H9 (cell line): ENCODE results near the gene GGA1. TPM values are rescaled to one million over a fixed set of nuclear protein-coding genes. Genes with fewer than 3 reads are reported as not detected.

Experiments used
- DNase-seq: peaks from one replicate; pipeline ENCODE4 v3.0.0-alpha.2; 2017
- H2AFZ ChIP-seq: one replicate; pipeline ENCODE4 v1.6.1; 2013; ENCODE audit warnings: mild to moderate bottlenecking, low read length, control low read depth, moderate library complexity
- H2AK5ac ChIP-seq: 2 replicates; pipeline ENCODE4 v1.6.1; 2013; ENCODE audit warnings: low read length, control low read depth, mixed read lengths; ENCODE audit not compliant: insufficient read length
- H2BK120ac ChIP-seq: one replicate; pipeline ENCODE4 v1.6.1; 2013; ENCODE audit warnings: low read depth, mild to moderate bottlenecking, low read length, control low read depth, inconsistent platforms; ENCODE audit not compliant: poor library complexity, severe bottlenecking
- H2BK12ac ChIP-seq: 2 replicates; pipeline ENCODE4 v1.6.1; 2013; ENCODE audit warnings: low read length, control low read depth, mixed read lengths, low read depth; ENCODE audit not compliant: insufficient read length
- H2BK15ac ChIP-seq: 2 replicates; pipeline ENCODE4 v1.6.1; 2013; ENCODE audit warnings: low read depth, low read length, control low read depth
- H2BK20ac ChIP-seq: one replicate; pipeline ENCODE4 v1.6.1; 2013; ENCODE audit warnings: low read depth, mild to moderate bottlenecking, low read length, control low read depth, inconsistent platforms; ENCODE audit not compliant: poor library complexity, severe bottlenecking
- H2BK5ac ChIP-seq: 2 replicates; pipeline ENCODE4 v1.6.1; 2013; ENCODE audit warnings: low read length, control low read depth, mixed read lengths; ENCODE audit not compliant: insufficient read length
- H3K14ac ChIP-seq: 2 replicates; pipeline ENCODE4 v1.6.1; 2013; ENCODE audit warnings: low read length, control low read depth; ENCODE audit not compliant: insufficient read depth
- H3K18ac ChIP-seq: 2 replicates; pipeline ENCODE4 v1.6.1; 2013; ENCODE audit warnings: low read depth, mild to moderate bottlenecking, mixed read lengths, low read length, control low read depth; ENCODE audit not compliant: insufficient read length
- H3K23ac ChIP-seq: 2 replicates; pipeline ENCODE4 v1.6.1; 2013; ENCODE audit warnings: low read length, control low read depth, mixed read lengths, low read depth; ENCODE audit not compliant: insufficient read length
- H3K23me2 ChIP-seq: 2 replicates; pipeline ENCODE4 v1.6.1; 2013; ENCODE audit warnings: low read depth, mild to moderate bottlenecking, mixed read lengths, low read length, control low read depth; ENCODE audit not compliant: insufficient read length, poor library complexity, severe bottlenecking
- H3K27ac ChIP-seq: 2 replicates; pipeline ENCODE4 v1.5.1; 2013; ENCODE audit warnings: low read length, control low read depth, mixed read lengths, low read depth; ENCODE audit not compliant: insufficient read length
- H3K27me3 ChIP-seq: 2 replicates; pipeline ENCODE4 v1.6.1; 2013; ENCODE audit warnings: low read length, control low read depth, inconsistent platforms; ENCODE audit not compliant: insufficient read depth
- H3K4ac ChIP-seq: 2 replicates; pipeline ENCODE4 v1.6.1; 2013; ENCODE audit warnings: low read depth, mild to moderate bottlenecking, control low read depth, inconsistent platforms, low read length, moderate library complexity
- H3K4me1 ChIP-seq: 2 replicates; pipeline ENCODE4 v1.6.1; 2013; ENCODE audit warnings: low read length, control low read depth, inconsistent platforms; ENCODE audit not compliant: insufficient read depth
- H3K4me2 ChIP-seq: 2 replicates; pipeline ENCODE4 v1.6.1; 2013; ENCODE audit warnings: low read length, control low read depth, mixed read lengths; ENCODE audit not compliant: insufficient read length, insufficient read depth
- H3K56ac ChIP-seq: 2 replicates; pipeline ENCODE4 v1.6.1; 2013; ENCODE audit warnings: low read depth, mild to moderate bottlenecking, mixed read lengths, low read length, control low read depth; ENCODE audit not compliant: insufficient read length
- H3K79me1 ChIP-seq: 2 replicates; pipeline ENCODE4 v1.6.1; 2013; ENCODE audit warnings: low read depth, mild to moderate bottlenecking, moderate library complexity, low read length, control low read depth, inconsistent platforms; ENCODE audit not compliant: insufficient read depth, poor library complexity, severe bottlenecking
- H3K79me2 ChIP-seq: 2 replicates; pipeline ENCODE4 v1.6.1; 2013; ENCODE audit warnings: low read length, control low read depth, inconsistent platforms; ENCODE audit not compliant: insufficient read depth
- H3K9ac ChIP-seq: 2 replicates; pipeline ENCODE4 v1.6.1; 2013; ENCODE audit warnings: low read length, control low read depth, mixed read lengths; ENCODE audit not compliant: insufficient read length; ENCODE audit errors: extremely low read depth
- H3K9me3 ChIP-seq: one replicate; pipeline ENCODE4 v1.6.1; 2013; ENCODE audit warnings: low read depth, low read length, inconsistent platforms; ENCODE audit not compliant: control insufficient read depth
- H3T11ph ChIP-seq: one replicate; pipeline ENCODE4 v1.6.1; 2013; ENCODE audit warnings: mild to moderate bottlenecking, low read length, control low read depth, inconsistent platforms
- H4K20me1 ChIP-seq: one replicate; pipeline ENCODE4 v1.6.1; 2013; ENCODE audit not compliant: control insufficient read depth, insufficient read length, insufficient read depth
- H4K5ac ChIP-seq: 2 replicates; pipeline ENCODE4 v1.6.1; 2013; ENCODE audit warnings: low read depth, mild to moderate bottlenecking, mixed read lengths, low read length, control low read depth; ENCODE audit not compliant: insufficient read length
- H4K8ac ChIP-seq: replicated peaks from 2 replicates; pipeline ENCODE4 v1.6.1; 2013; ENCODE audit warnings: low read length, control low read depth, mixed read lengths, low read depth; ENCODE audit not compliant: insufficient read length
- H4K91ac ChIP-seq: 2 replicates; pipeline ENCODE4 v1.6.1; 2013; ENCODE audit warnings: low read depth, mild to moderate bottlenecking, moderate library complexity, mixed read lengths, low read length, control low read depth; ENCODE audit not compliant: insufficient read length
- H3K27ac Mint-ChIP-seq, 3 experiments: 2 replicates in 2 of 3; 3 replicates in 1 of 3; pipeline ENCODE4 v1.8.0; 2020 to 2021; ENCODE audit warnings: mixed read lengths in 3 of 3, mild to moderate bottlenecking in 1 of 3, moderate library complexity in 1 of 3
- H3K27me3 Mint-ChIP-seq: 2 replicates; pipeline ENCODE4 v1.8.0; 2021; ENCODE audit warnings: low read depth, mild to moderate bottlenecking, moderate library complexity, mixed read lengths
- H3K36me3 Mint-ChIP-seq, 3 experiments: 2 replicates in 2 of 3; 3 replicates in 1 of 3; pipeline ENCODE4 v1.8.0; 2020 to 2021; ENCODE audit warnings: low read depth in 3 of 3, mixed read lengths in 3 of 3; ENCODE audit not compliant: insufficient read depth in 1 of 3
- H3K4me1 Mint-ChIP-seq, 2 experiments: 2 replicates each; pipeline ENCODE4 v1.8.0; 2020; ENCODE audit warnings: mixed read lengths in 2 of 2
- H3K4me3 Mint-ChIP-seq, 2 experiments: 2 replicates in 1 of 2; 3 replicates in 1 of 2; pipeline ENCODE4 v1.8.0; 2020 to 2021; ENCODE audit warnings: mild to moderate bottlenecking in 2 of 2, mixed read lengths in 2 of 2, moderate library complexity in 1 of 2
- H3K9me3 Mint-ChIP-seq, 2 experiments: 2 replicates in 1 of 2; 3 replicates in 1 of 2; pipeline ENCODE4 v1.8.0; 2020; ENCODE audit warnings: mild to moderate bottlenecking in 2 of 2, mixed read lengths in 2 of 2, moderate library complexity in 1 of 2
- WGBS: extraction: QIAGEN DNeasy Blood & Tissue Kit; methylation state at CpG from one replicate; pipeline ENCODE4 v1.1.7; 2013; ENCODE audit warnings: missing lambda C conversion rate, low lambda C conversion rate, mixed read lengths; ENCODE audit not compliant: insufficient read length; ENCODE audit errors: extremely low coverage; 5-methylcytosine and 5-hydroxymethylcytosine counted together
- total RNA-seq: library from RNA; stranded (reverse); gene quantifications from 2 replicates; pipeline ENCODE4 v1.2.1, GENCODE V29; 2021
- TF ChIP-seq, protein P1 (sequence below): fragments of 200-600 bp; sonication (generic); conservative IDR thresholded peaks from 3 replicates; pipeline ENCODE4 v1.8.0; 2021; ENCODE audit warnings: antibody characterized with exemption, mild to moderate bottlenecking

Gene GGA1
- total RNA-seq, 1 experiment from 2014 or later, result 61.7 TPM

DNA sequence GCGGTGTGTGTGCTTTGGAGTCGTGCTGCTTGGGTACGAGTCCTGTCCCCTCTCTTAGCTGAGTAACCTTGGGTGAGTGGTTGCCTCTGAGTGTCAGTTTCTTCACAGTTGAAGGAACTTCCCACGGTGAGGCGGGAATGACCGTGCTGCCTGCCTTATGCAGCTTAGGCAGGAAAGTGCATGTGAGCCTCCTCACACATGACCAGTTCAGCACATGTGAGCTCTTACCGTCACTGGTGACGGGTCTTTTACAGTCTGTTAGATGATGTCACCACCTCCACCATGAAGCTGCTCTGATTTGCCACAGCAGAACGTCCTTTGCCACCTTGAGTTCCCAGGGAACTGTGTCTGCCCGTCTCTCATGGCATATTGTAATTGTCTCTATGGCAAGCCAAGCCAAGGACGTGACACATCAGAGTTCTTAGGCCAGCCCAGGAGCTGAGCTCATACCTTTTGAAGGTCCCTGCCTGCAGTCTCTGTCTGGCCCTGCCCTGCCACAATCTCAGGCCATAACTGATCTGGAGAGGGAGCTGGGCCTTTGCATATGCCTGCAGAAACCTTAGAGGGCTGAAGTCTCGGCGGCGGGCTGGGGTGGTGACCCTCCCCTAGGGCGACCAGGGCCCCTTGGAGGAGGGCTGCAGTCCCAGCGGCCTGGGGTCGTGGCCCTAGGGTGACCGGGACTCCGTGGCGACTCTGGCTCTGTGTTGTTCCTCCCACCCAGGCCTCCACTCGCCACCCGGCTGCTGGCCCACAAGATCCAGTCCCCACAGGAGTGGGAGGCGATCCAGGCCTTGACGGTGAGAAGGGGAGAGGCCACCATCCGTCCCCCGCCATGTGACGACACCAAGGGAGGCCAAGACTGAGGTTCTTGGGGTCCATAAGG, 7.8 kb downstream of the GGA1 start:
- Histone ChIP-seq H3T11ph (no peak overlapping the region), H3K4ac (no peak overlapping the region), H3K23ac (no peak overlapping the region), H2AFZ (no peak overlapping the region), H3K9ac (no peak overlapping the region), H3K27ac (no peak overlapping the region), H2BK12ac (no peak overlapping the region), H3K18ac (no peak overlapping the region), H4K8ac (no peak overlapping the region), H3K4me2 (no peak overlapping the region), H2BK5ac (no peak overlapping the region), H3K23me2 (no peaks in the 10 kb centered on the region), H2BK120ac (no peak overlapping the region), H2BK15ac (no peak overlapping the region), H3K4me1 (no peaks in the 10 kb centered on the region), H2AK5ac (no peak overlapping the region), H3K14ac (no peak overlapping the region), H3K56ac (no peak overlapping the region), H4K5ac (no peak overlapping the region), H3K27me3 (no peaks in the 10 kb centered on the region), H3K79me2 (no peaks in the 10 kb centered on the region; the same call in 1 of the 2 replicates), H2BK20ac (no peak overlapping the region), H3K9me3 (no peaks in the 10 kb centered on the region), H4K91ac (no peak overlapping the region), H4K20me1 (no peaks in the 10 kb centered on the region), H3K79me1 (no peaks in the 10 kb centered on the region)
- no CpG with 5 or more reads among the region's 27 CpGs for WGBS
- Mint-ChIP-seq H3K4me1 (no peaks in the 10 kb centered on the region), H3K4me3 (no peak overlapping the region), H3K9me3 (no peaks in the 10 kb centered on the region), H3K27me3 (no peaks in the 10 kb centered on the region; the same call in 1 of the 2 replicates), H3K27ac (no peak overlapping the region), H3K36me3 (peaks cover 10 to 48% (median 44%) of the 10 kb centered on the region in 3 experiments; a peak in 6 of 7 replicates)
- DNase-seq, result no peak
- TF ChIP-seq, protein P1, sequence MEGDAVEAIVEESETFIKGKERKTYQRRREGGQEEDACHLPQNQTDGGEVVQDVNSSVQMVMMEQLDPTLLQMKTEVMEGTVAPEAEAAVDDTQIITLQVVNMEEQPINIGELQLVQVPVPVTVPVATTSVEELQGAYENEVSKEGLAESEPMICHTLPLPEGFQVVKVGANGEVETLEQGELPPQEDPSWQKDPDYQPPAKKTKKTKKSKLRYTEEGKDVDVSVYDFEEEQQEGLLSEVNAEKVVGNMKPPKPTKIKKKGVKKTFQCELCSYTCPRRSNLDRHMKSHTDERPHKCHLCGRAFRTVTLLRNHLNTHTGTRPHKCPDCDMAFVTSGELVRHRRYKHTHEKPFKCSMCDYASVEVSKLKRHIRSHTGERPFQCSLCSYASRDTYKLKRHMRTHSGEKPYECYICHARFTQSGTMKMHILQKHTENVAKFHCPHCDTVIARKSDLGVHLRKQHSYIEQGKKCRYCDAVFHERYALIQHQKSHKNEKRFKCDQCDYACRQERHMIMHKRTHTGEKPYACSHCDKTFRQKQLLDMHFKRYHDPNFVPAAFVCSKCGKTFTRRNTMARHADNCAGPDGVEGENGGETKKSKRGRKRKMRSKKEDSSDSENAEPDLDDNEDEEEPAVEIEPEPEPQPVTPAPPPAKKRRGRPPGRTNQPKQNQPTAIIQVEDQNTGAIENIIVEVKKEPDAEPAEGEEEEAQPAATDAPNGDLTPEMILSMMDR, result no peak
